ENCODE results near the gene GRIN3A.
"Not testable (repeated sequence)": the region's sequence is repeated elsewhere in the genome, so short reads cannot be mapped to it uniquely, and the experiment has no call there.

GRIN3A gene

DNA sequence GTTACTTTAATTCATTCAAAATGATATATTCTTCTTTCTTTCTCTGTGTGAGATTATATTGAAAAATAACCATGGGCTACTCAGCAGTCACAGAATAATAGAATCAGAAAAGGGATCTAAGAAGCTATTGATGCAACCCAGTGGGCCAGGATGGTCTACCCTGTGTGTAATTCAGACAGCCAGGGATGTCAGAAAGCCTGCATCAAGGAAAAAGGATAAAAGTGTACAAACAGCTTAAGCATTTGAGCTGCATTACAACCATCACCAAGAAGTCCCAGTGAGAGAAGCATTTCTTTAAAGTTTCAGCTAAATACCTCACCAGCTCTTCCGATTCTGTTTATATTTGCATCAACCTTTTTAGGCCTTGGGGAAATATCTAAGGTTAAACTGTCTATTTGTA, 105.8 kb downstream of the GRIN3A start:
- DNase-seq (ENCODE audit: low read depth in 2 of 2), result no peak

DNA sequence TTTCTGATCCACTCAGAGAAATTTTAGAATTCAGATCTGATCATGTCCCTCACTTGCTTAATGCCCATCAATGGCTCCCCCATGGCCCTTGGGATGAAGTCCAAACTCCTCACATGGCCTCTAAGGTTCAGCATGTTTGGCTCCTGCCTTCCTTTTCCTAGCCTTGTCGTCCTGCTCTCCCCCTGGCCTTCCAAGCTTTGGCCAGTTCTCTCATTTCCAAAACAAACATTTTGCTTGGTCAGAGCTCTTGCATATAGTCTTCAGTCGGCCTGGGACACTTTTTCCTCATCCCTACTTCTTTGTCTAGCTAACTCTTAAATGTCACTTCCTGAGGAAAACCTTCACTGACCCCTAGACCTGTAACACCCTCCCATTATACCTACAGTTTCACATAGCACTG, 106.6 kb downstream of the GRIN3A start:
- DNase-seq (ENCODE audit: low read depth in 2 of 2), result no peak

GRCh38 chr9:101629636-101630035, 108.8 kb downstream of the GRIN3A start:
- no peak for DNase-seq (ENCODE audit: low read depth in 2 of 2)

DNA sequence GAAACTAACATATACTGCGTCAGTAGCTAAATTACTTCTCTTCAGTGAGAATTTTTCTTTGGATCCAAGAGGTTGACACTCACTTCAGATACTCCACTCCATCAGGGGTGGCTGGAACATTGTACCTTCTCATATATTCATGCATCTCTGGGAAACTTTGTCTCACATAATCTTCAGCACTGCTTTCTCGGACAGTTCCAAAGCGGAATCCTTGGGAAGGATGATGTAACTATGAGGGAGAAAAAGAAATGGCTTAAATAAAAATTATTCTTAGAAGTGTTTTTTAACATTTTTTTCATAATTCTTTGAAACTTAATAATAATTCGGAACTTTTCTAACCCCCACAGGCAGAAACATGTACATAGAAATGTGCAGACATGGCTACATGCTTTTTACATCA, 110.3 kb downstream of the GRIN3A start:
- no peak for DNase-seq (ENCODE audit: low read depth in 2 of 2)

DNA sequence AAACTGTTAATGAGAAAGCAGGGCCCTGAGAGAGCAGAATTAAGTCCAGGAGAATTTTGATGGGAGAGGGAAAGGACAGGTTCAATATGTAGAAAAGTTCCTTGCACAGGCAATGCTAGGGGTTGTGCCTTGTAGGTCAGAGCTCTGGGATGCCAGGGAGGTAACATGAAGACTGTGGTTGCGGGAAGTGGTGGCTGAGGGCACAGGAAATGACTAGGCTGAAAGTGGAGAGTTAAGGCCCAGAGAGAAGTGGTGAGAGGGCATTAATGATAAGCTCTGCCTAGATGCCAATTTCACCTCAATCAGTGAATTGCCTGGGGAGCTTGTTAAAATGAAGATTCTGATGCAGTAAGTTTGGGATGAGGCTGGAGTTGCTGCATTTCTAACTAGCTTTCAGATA, 112.2 kb downstream of the GRIN3A start:
- no peak for DNase-seq (ENCODE audit: low read depth in 2 of 2)

GRCh38 chr9:101625876-101626275, 112.6 kb downstream of the GRIN3A start:
- no peak for DNase-seq (ENCODE audit: low read depth in 2 of 2)

GRCh38 chr9:101620452-101620851, 118.0 kb downstream of the GRIN3A start:
- DNase-seq (ENCODE audit: low read depth in 2 of 2), result no peak

- no peak for DNase-seq (ENCODE audit: low read depth in 2 of 2)
Observed at GRCh38 chr9:101618698-101619097, 119.7 kb downstream of the GRIN3A start.

- no peak for DNase-seq (ENCODE audit: low read depth in 2 of 2)
Observed at GRCh38 chr9:101605547-101605946, 132.9 kb downstream of the GRIN3A start.

DNA sequence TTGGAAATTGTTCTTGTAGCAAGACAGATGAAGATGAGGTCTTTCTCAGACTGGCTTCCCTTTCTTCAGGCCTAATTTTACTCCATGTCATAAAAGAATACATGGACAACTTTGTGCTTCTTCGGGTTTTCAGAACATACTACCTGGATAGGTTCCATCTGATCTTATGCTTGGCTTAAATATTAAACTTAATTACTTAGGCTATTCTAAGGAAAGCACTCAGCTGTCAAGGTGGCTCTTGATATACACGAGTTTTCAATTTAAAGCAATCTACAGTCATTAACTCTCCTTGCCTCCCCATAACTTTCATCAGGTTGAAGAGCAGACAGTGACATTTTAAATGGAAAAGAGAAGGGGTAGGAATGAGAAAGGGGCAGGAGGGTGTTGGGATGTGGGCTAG, 134.2 kb downstream of the GRIN3A start:
- DNase-seq (ENCODE audit: low read depth in 2 of 2), result no peak

- no peak for DNase-seq (ENCODE audit: low read depth in 2 of 2)
Observed at GRCh38 chr9:101601904-101602765, 136.3 kb downstream of the GRIN3A start.

DNA sequence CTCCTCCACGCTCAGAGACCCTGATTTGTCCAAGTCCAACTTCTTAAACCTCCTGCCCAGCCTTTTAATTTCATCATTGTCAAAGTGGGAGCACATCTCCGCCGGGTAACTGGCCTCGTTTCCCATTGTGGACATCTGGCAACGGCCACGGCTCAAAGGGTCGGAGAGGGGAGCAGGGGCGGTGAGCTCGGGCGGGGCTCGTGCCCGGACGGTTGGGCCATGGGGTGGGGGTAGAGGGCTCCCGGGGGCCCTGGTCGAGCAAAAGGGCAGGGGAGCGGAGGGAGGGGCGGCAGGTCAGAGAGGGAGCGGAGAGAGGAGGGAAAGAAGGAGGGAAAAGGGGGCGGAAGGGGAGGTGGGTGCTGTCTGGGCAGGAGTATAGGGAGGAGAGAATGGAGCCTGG, 143.7 kb downstream of the GRIN3A start, which contains the start of gene PPP3R2:
Gene PPP3R2, minus strand, starts transcription at position 174 of the 400 bp plus-strand sequence. Its CDS starts 48 bp downstream, at position 126.
- DNase-seq (ENCODE audit: low read depth in 2 of 2), result no peak

DNA sequence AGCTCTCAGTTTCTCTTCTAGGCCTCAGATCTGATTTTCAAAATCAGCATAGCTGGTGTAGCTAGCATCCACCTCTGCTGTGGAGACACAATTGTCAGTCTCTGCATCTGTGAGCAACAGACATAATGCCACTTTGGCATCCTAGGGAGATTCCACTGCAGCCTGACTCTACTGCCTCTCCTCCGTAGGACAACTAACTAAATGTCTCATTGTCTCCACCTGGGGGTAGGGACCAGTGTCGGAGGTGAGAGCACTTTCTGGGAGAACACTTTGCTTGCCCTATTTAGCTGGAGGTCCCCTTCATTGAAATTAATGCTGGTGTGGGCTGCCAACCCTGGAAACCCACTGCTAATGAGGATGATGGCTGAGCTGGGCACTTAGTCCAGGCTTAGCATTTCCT, 145.1 kb downstream of the GRIN3A start:
- DNase-seq (ENCODE audit: low read depth in 2 of 2), result no peak

DNA sequence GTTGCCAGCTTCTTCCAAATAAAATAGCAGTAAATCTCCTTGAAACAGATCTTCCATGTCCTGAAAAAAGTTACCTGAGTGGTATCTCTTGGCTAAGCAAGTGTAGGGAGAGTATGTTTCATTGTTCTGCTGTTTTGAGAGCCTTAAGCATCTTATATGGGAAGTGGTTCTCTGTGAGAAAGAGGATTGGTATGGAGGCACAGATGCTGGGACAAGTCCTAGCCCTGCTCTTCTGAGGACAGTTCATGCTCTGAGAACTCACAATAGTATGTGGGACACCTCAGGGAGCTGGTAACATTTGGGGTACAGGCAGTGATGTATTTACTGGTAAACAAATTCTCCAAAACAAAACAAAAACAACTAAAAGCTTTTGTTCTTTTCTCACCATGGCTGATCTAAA, 145.7 kb downstream of the GRIN3A start:
- no peak for DNase-seq (ENCODE audit: low read depth in 2 of 2)

GRCh38 chr9:101591787-101592446, 146.5 kb downstream of the GRIN3A start:
- no peak for DNase-seq (ENCODE audit: low read depth in 2 of 2)

DNA sequence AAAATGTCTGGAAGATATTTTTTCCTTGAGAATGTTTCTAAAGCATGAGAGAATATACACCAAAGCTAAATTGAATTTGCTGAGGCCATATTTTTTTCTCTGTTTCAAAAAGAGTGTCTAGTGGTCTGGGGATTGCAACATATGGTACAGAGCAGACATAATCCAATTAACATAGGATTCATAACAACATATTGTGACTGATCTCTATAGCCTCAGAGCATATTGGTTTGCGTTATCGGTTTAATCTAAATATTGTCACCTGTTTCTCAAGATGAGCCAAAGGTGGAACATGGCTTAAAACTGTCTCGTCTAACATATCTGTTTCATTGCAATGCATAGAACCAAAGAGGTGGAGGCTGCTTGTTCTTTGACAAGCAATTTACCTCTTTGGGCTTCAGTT, 147.5 kb downstream of the GRIN3A start:
- no peak for DNase-seq (ENCODE audit: low read depth in 2 of 2)

GRCh38 chr9:101590074-101590473, 148.4 kb downstream of the GRIN3A start:
- not testable (repeated sequence) for DNase-seq (ENCODE audit: low read depth in 2 of 2)

DNA sequence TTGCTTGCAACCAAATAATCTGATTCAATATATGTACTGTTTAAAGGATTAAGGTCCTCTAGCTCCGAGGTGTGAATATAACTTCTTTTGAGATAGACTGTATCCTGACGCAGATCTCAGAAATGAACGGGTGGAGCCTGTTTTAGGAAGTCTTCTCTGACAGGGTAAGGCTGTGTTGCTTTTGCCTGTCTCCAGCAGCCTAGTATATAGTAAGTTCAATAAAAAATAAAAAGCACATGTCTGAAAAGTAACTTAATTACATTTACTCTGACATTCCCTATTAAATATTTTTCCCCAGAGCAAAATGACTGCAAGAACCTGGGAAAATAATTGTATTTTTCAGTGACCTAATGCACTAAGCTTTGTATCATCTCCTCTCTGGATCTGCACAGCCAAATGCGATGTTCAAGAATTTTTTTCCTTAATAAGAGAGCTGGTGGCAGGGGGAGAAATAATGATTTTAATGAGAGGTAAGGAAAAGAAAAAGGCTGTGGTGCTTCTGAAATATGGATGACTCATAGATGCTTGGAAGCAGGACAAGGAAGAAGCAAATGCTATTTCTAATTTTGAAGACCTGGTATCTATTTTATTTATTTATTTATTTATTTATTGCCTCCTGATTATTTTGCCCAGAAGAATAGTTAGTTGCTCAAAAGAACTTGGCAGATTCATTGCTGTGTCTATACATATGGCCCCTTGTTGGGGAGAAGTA, 151.0 kb downstream of the GRIN3A start:
- DNase-seq (ENCODE audit: low read depth in 2 of 2), result no peak

DNA sequence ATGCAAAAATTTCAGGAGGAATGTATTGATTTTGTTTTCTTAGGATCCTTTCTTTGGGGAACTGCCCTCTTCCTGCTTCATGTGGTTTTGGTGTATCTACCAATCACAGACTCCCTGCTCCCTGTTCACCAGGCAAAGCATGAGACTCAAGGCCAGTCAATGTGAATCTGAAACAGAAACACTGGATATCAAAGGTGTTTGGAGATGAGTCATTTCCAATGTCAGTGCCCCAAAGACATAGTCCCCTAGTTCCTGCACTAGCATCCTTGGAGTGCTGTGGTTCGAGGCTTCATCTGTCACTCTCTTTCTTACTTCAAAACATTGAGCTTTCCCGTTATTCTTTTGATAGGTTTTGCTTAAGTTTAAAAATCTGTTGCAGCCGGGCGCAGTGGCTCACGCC, 151.8 kb downstream of the GRIN3A start:
- DNase-seq (ENCODE audit: low read depth in 2 of 2), result no peak

GRCh38 chr9:101585740-101586139, 152.7 kb downstream of the GRIN3A start:
- no peak for DNase-seq (ENCODE audit: low read depth in 2 of 2)

DNA sequence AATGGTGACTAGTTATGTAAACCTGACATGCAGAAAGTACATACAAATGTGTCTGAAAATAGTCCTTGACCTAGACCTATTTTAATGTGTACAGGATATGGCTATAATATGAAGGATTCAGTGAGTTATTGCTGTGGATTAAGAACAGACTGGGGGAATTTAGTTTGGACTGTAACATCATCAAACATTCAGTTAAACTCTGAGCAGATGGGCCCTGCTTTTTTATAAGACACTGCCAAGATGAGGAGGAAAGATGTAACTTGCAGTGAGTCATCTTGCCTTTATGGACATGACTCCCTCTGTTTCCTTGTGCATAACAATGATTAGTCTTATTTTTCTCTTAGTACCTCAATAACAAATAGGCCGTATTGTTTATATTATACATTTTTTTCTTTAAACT, 155.9 kb downstream of the GRIN3A start:
- no peak for DNase-seq (ENCODE audit: low read depth in 2 of 2)

DNA sequence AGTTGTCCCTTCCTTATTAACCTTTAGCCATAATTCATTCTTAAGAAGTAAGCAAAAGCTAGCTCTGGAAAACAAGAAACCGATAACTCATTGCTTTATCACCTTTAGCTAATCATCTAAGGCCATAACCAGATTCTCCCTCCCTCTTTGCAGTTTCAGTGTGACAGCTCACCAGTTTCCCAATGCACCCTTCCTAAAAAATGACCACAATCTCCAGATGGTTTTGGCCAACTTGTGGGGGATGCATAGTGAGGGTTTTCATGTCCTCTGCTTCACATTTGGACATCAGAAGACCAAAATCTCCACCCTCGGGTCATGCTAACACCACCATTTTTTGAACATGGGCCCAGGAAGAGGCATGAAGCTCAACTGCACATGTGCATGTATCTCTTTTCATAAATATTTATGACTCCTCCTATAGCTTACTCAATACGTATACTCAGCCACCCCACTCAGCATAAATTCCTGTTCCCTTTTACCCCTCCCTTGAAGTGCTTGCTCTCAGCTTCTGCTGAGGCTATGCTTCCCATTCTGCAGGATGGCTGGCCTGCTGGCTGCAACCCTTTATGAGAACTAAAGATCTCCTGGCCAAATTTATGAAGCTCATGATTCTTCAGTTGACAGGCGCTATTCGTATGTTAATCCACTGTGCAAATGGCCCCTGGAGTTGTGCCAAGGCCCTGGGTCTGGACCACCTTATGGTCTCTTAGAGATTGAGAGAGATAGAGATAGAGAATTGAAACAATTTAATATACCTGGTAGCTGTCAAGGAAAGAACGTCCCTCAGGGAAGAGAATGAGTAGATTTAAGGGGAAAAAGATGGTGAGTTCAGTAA, 158.5 kb downstream of the GRIN3A start:
- DNase-seq (ENCODE audit: low read depth in 2 of 2), result no peak
